ENCODE measurements around the gene KLC1. TPM values are rescaled to one million over a fixed set of nuclear protein-coding genes. Genes with fewer than 3 reads are reported as not detected.
"Not testable (repeated sequence)": the region's sequence is repeated elsewhere in the genome, so short reads cannot be mapped to it uniquely, and the experiment has no call there.

Gene KLC1
- polyA plus RNA-seq, 1 donor, result 118 TPM

- no peak for DNase-seq
Measured at GRCh38 chr14:103625356-103626095, 3.5 kb upstream of the KLC1 start.

GRCh38 chr14:103626146-103626850 is 2.7 kb upstream of the KLC1 start:
- DNase-seq, result no peak

GRCh38 chr14:103627073-103628025 is 1.7 kb upstream of the KLC1 start:
- DNase-seq, result no peak

- DNase-seq, result peak; percentile 51
Measured at GRCh38 chr14:103628221-103628683, 759 bp upstream of the KLC1 start.

- peak; percentile 51 for DNase-seq
Measured at GRCh38 chr14:103629503-103630121, 601 bp downstream of the KLC1 start.

GRCh38 chr14:103630364-103631108 is 1.5 kb downstream of the KLC1 start:
- no peak for DNase-seq

GRCh38 chr14:103633391-103633790 is 4.4 kb downstream of the KLC1 start:
- no peak for DNase-seq

GRCh38 chr14:103634156-103634555 is 5.1 kb downstream of the KLC1 start:
- no peak for DNase-seq

GRCh38 chr14:103638594-103638993 is 9.6 kb downstream of the KLC1 start:
- no peak for DNase-seq

GRCh38 chr14:103641161-103641560 is 12.2 kb downstream of the KLC1 start:
- DNase-seq, result no peak

GRCh38 chr14:103646189-103646588 is 17.2 kb downstream of the KLC1 start:
- no peak for DNase-seq

GRCh38 chr14:103649001-103649400 is 20.0 kb downstream of the KLC1 start:
- no peak for DNase-seq

- no peak for DNase-seq
Measured at GRCh38 chr14:103650213-103650612, 21.2 kb downstream of the KLC1 start.

- DNase-seq, result no peak
Measured at GRCh38 chr14:103651585-103651984, 22.6 kb downstream of the KLC1 start.

- no peak for DNase-seq
Measured at GRCh38 chr14:103652806-103653205, 23.8 kb downstream of the KLC1 start.

GRCh38 chr14:103653336-103653735 is 24.3 kb downstream of the KLC1 start:
- not testable (repeated sequence) for DNase-seq

- DNase-seq, result no peak
Measured at GRCh38 chr14:103653805-103654204, 24.8 kb downstream of the KLC1 start.

GRCh38 chr14:103654619-103655018 is 25.6 kb downstream of the KLC1 start:
- DNase-seq, result no peak

GRCh38 chr14:103656031-103656755 is 27.2 kb downstream of the KLC1 start:
- DNase-seq, result no peak

- no peak for DNase-seq
Measured at GRCh38 chr14:103656756-103657133, 27.7 kb downstream of the KLC1 start.

- no peak for DNase-seq
Measured at GRCh38 chr14:103657471-103657870, 28.5 kb downstream of the KLC1 start.
